HG03521 (cell line): ENCODE data around the gene SFT2D3.

Experiments
- ATAC-seq: cut with Tn5 transposase; IDR thresholded peaks from one replicate; pipeline ENCODE4 v1.9.1; 2021; ENCODE audit warnings: mild to moderate bottlenecking, moderate library complexity; ENCODE audit not compliant: unreplicated experiment

Gene SFT2D3

GRCh38 chr2:127705391-127706065, 4.2 kb downstream of the SFT2D3 start:
- ATAC-seq: no peak

GRCh38 chr2:127706215-127706990, 5.1 kb downstream of the SFT2D3 start:
- ATAC-seq: no peak

- ATAC-seq: no peak
Measured at GRCh38 chr2:127707890-127708648, 6.8 kb downstream of the SFT2D3 start.

- ATAC-seq: no peak
Measured at GRCh38 chr2:127709336-127709735, 8.0 kb downstream of the SFT2D3 start.

GRCh38 chr2:127712999-127713398, 11.7 kb downstream of the SFT2D3 start:
- no peak for ATAC-seq

- no peak for ATAC-seq
Measured at GRCh38 chr2:127713562-127713961, 12.3 kb downstream of the SFT2D3 start.

- ATAC-seq: no peak
Measured at GRCh38 chr2:127715778-127716449, 14.6 kb downstream of the SFT2D3 start.

- ATAC-seq: no peak
Measured at GRCh38 chr2:127718271-127718670, 17.0 kb downstream of the SFT2D3 start.

- ATAC-seq: no peak
Measured at GRCh38 chr2:127719301-127720218, 18.3 kb downstream of the SFT2D3 start.

- ATAC-seq: no peak
Measured at GRCh38 chr2:127721311-127721977, 20.1 kb downstream of the SFT2D3 start.

- no peak for ATAC-seq
Measured at GRCh38 chr2:127721978-127722355, 20.7 kb downstream of the SFT2D3 start.

- ATAC-seq: no peak
Measured at GRCh38 chr2:127722807-127723206, 21.5 kb downstream of the SFT2D3 start.

GRCh38 chr2:127726158-127726880, 25.0 kb downstream of the SFT2D3 start:
- no peak for ATAC-seq

- ATAC-seq: no peak
Measured at GRCh38 chr2:127733113-127733815, 32.0 kb downstream of the SFT2D3 start.

- ATAC-seq: no peak
Measured at GRCh38 chr2:127733816-127734537, 32.7 kb downstream of the SFT2D3 start.

GRCh38 chr2:127735044-127735443, 33.7 kb downstream of the SFT2D3 start:
- ATAC-seq: no peak

- peak; percentile 41 for ATAC-seq
Measured at GRCh38 chr2:127735537-127736399, 34.5 kb downstream of the SFT2D3 start.
